GM23338 (cell line): ENCODE measurements around the gene LRIT3. TPM values are rescaled to one million over a fixed set of nuclear protein-coding genes. Genes with fewer than 3 reads are reported as not detected.

ENCODE experiments used
- ATAC-seq: fragments of 200-7000 bp; cut with Tn5 transposase; 3 replicates; pipeline ENCODE4 v1.9.1; 2020
- DNase-seq: peaks from one replicate; pipeline ENCODE4 v3.0.0-alpha.2; 2015; ENCODE audit warnings: low spot score
- H2AFZ ChIP-seq: fragments of 200-600 bp; sonication (generic); 2 replicates; pipeline ENCODE4 v1.8.0; 2016; ENCODE audit warnings: antibody characterized with exemption, mild to moderate bottlenecking, moderate library complexity
- H3F3A ChIP-seq: fragments of 200-600 bp; sonication (generic); replicated peaks from 2 replicates; pipeline ENCODE4 v1.8.0; 2017; ENCODE audit warnings: antibody characterized with exemption, mixed run types, low read depth
- H3K27ac ChIP-seq: fragments of 200-600 bp; sonication (generic); 2 replicates; pipeline ENCODE4 v1.6.1; 2016; ENCODE audit warnings: low read depth
- H3K27me3 ChIP-seq: fragments of 200-600 bp; sonication (generic); 2 replicates; pipeline ENCODE4 v1.8.0; 2016; ENCODE audit warnings: mild to moderate bottlenecking, mixed run types, moderate library complexity; ENCODE audit not compliant: insufficient read depth
- H3K36me3 ChIP-seq: fragments of 200-600 bp; sonication (generic); 2 replicates; pipeline ENCODE4 v1.8.0; 2016; ENCODE audit warnings: mild to moderate bottlenecking; ENCODE audit not compliant: insufficient read depth
- H3K4me1 ChIP-seq: fragments of 200-600 bp; sonication (generic); 2 replicates; pipeline ENCODE4 v1.8.0; 2016; ENCODE audit warnings: mild to moderate bottlenecking, moderate library complexity; ENCODE audit not compliant: insufficient read depth
- H3K4me2 ChIP-seq: fragments of 200-600 bp; sonication (generic); 2 replicates; pipeline ENCODE4 v1.7.1; 2017; ENCODE audit warnings: mixed run types
- H3K4me3 ChIP-seq: fragments of 200-600 bp; sonication (generic); 2 replicates; pipeline ENCODE4 v1.6.1; 2016; ENCODE audit warnings: mixed run types
- H3K79me2 ChIP-seq: fragments of 200-600 bp; sonication (generic); replicated peaks from 2 replicates; pipeline ENCODE4 v1.8.0; 2017; ENCODE audit warnings: mild to moderate bottlenecking; ENCODE audit not compliant: insufficient read depth
- H3K9me2 ChIP-seq: fragments of 200-600 bp; sonication (generic); 2 replicates; pipeline ENCODE4 v1.8.0; 2017; ENCODE audit not compliant: insufficient read depth
- H4K20me1 ChIP-seq: fragments of 200-600 bp; sonication (generic); replicated peaks from 2 replicates; pipeline ENCODE4 v1.8.0; 2017; ENCODE audit warnings: mild to moderate bottlenecking; ENCODE audit not compliant: insufficient read depth
- H3K27ac Mint-ChIP-seq: 2 replicates; pipeline ENCODE4 v1.8.0; 2020; ENCODE audit warnings: inconsistent platforms, mild to moderate bottlenecking, moderate library complexity, mixed read lengths
- H3K27me3 Mint-ChIP-seq: 3 replicates; pipeline ENCODE4 v1.8.0; 2022; ENCODE audit warnings: low read depth, mild to moderate bottlenecking, moderate library complexity, mixed read lengths, inconsistent platforms; ENCODE audit not compliant: insufficient read depth, poor library complexity
- H3K36me3 Mint-ChIP-seq: 3 replicates; pipeline ENCODE4 v1.8.0; 2021; ENCODE audit warnings: low read depth, mild to moderate bottlenecking, inconsistent platforms, moderate library complexity, mixed read lengths
- H3K4me1 Mint-ChIP-seq: 3 replicates; pipeline ENCODE4 v1.8.0; 2020; ENCODE audit warnings: mild to moderate bottlenecking, inconsistent platforms, mixed read lengths
- H3K4me3 Mint-ChIP-seq: 3 replicates; pipeline ENCODE4 v1.8.0; 2021; ENCODE audit warnings: moderate library complexity, mild to moderate bottlenecking, inconsistent platforms, mixed read lengths
- H3K9me3 Mint-ChIP-seq: 3 replicates; pipeline ENCODE4 v1.8.0; 2020; ENCODE audit warnings: moderate library complexity, mild to moderate bottlenecking, inconsistent platforms, mixed read lengths
- CREB1 ChIP-seq: fragments of 250-450 bp; sonication (Bioruptor Pico); IDR thresholded peaks from 2 replicates; pipeline ENCODE4 v1.5.0; 2020; ENCODE audit warnings: low read depth, mild to moderate bottlenecking, moderate library complexity
- EZH2 ChIP-seq: fragments of 200-600 bp; sonication (generic); IDR thresholded peaks from one replicate; pipeline ENCODE4 v1.8.0; 2017; ENCODE audit warnings: antibody characterized with exemption, mild to moderate bottlenecking, low read depth; ENCODE audit not compliant: unreplicated experiment
- EZH2phosphoT487 ChIP-seq: fragments of 200-600 bp; sonication (generic); IDR thresholded peaks from one replicate; pipeline ENCODE4 v1.8.1; 2018; ENCODE audit warnings: antibody characterized with exemption; ENCODE audit not compliant: unreplicated experiment
- JUNB ChIP-seq: IDR thresholded peaks from one replicate; pipeline ENCODE4 v1.6.1; 2016; ENCODE audit warnings: antibody characterized with exemption; ENCODE audit not compliant: unreplicated experiment
- NANOG ChIP-seq: IDR thresholded peaks from 2 replicates; pipeline ENCODE4 v1.6.1; 2016; ENCODE audit warnings: antibody characterized with exemption, borderline replicate concordance
- POLR2AphosphoS5 ChIP-seq: IDR thresholded peaks from 2 replicates; pipeline ENCODE4 v1.6.1; 2016; ENCODE audit warnings: antibody characterized with exemption, low read depth
- STAT1 ChIP-seq: IDR thresholded peaks from one replicate; pipeline ENCODE4 v1.6.1; 2016; ENCODE audit warnings: antibody characterized with exemption; ENCODE audit not compliant: unreplicated experiment
- ZNF331 ChIP-seq: fragments of 250-450 bp; sonication (Bioruptor Pico); IDR thresholded peaks from 2 replicates; pipeline ENCODE4 v1.5.0; 2020; ENCODE audit warnings: low read depth, mild to moderate bottlenecking, moderate library complexity
- polyA plus RNA-seq: library from polyadenylated mRNA; unstranded; fragments of >200 nt; fragmentation: Nextera tagmentation; extraction: Ambion mirVana; gene quantifications from 2 replicates; pipeline ENCODE4 v1.2.1, GENCODE V29; 2016
- total RNA-seq: library from RNA; depleted of rRNA; stranded (reverse); fragments of >200 nt; shearing (Covaris generic); gene quantifications from 2 replicates; pipeline ENCODE4 v1.2.3, GENCODE V29; 2014
- TF ChIP-seq, protein P1 (sequence below): fragments of 250-450 bp; sonication (Bioruptor Pico); IDR thresholded peaks from 2 replicates; pipeline ENCODE4 v1.5.0; 2020; ENCODE audit warnings: mild to moderate bottlenecking, moderate library complexity
- TF ChIP-seq, protein P2 (sequence below): IDR thresholded peaks from 2 replicates; pipeline ENCODE4 v1.6.1; 2016; ENCODE audit warnings: antibody characterized with exemption
- TF ChIP-seq, protein P3 (sequence below): IDR thresholded peaks from one replicate; pipeline ENCODE4 v1.6.1; 2018; ENCODE audit warnings: antibody characterized with exemption; ENCODE audit not compliant: unreplicated experiment

Gene LRIT3
- total and polyA plus RNA-seq, 2 experiments from 2014 or later, result 0.14 TPM; not detected in 1

DNA sequence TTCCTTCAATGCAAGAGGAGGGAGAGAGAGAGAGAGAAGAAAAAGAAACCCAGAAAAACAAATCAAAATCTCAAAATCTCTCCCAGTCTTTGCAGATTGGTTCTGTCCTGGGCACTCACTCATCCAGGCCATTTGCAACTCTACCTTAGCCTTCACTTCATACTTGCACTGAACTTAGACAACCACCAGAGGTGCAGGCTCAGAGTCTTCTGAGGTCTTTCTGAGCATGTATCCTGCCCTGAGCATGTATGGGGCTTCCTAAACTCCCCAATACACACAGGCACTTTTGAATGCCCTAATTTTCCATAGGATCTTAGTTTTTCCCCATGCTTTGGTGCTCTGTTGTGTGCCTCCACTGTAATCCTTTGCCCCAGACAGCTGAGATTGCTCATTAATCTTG, 49.0 kb upstream of the LRIT3 start (continued):
- TF ChIP-seq, protein P1, sequence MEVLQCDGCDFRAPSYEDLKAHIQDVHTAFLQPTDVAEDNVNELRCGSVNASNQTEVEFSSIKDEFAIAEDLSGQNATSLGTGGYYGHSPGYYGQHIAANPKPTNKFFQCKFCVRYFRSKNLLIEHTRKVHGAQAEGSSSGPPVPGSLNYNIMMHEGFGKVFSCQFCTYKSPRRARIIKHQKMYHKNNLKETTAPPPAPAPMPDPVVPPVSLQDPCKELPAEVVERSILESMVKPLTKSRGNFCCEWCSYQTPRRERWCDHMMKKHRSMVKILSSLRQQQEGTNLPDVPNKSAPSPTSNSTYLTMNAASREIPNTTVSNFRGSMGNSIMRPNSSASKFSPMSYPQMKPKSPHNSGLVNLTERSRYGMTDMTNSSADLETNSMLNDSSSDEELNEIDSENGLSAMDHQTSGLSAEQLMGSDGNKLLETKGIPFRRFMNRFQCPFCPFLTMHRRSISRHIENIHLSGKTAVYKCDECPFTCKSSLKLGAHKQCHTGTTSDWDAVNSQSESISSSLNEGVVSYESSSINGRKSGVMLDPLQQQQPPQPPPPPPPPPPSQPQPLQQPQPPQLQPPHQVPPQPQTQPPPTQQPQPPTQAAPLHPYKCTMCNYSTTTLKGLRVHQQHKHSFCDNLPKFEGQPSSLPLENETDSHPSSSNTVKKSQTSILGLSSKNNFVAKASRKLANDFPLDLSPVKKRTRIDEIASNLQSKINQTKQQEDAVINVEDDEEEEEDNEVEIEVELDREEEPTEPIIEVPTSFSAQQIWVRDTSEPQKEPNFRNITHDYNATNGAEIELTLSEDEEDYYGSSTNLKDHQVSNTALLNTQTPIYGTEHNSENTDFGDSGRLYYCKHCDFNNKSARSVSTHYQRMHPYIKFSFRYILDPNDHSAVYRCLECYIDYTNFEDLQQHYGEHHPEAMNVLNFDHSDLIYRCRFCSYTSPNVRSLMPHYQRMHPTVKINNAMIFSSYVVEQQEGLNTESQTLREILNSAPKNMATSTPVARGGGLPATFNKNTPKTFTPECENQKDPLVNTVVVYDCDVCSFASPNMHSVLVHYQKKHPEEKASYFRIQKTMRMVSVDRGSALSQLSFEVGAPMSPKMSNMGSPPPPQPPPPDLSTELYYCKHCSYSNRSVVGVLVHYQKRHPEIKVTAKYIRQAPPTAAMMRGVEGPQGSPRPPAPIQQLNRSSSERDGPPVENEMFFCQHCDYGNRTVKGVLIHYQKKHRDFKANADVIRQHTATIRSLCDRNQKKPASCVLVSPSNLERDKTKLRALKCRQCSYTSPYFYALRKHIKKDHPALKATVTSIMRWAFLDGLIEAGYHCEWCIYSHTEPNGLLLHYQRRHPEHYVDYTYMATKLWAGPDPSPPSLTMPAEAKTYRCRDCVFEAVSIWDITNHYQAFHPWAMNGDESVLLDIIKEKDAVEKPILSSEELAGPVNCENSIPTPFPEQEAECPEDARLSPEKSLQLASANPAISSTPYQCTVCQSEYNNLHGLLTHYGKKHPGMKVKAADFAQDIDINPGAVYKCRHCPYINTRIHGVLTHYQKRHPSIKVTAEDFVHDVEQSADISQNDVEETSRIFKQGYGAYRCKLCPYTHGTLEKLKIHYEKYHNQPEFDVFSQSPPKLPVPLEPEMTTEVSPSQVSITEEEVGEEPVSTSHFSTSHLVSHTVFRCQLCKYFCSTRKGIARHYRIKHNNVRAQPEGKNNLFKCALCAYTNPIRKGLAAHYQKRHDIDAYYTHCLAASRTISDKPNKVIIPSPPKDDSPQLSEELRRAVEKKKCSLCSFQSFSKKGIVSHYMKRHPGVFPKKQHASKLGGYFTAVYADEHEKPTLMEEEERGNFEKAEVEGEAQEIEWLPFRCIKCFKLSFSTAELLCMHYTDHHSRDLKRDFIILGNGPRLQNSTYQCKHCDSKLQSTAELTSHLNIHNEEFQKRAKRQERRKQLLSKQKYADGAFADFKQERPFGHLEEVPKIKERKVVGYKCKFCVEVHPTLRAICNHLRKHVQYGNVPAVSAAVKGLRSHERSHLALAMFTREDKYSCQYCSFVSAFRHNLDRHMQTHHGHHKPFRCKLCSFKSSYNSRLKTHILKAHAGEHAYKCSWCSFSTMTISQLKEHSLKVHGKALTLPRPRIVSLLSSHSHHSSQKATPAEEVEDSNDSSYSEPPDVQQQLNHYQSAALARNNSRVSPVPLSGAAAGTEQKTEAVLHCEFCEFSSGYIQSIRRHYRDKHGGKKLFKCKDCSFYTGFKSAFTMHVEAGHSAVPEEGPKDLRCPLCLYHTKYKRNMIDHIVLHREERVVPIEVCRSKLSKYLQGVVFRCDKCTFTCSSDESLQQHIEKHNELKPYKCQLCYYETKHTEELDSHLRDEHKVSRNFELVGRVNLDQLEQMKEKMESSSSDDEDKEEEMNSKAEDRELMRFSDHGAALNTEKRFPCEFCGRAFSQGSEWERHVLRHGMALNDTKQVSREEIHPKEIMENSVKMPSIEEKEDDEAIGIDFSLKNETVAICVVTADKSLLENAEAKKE (CRISPR knock-in tag), result no peak
- TF ChIP-seq, protein P2, sequence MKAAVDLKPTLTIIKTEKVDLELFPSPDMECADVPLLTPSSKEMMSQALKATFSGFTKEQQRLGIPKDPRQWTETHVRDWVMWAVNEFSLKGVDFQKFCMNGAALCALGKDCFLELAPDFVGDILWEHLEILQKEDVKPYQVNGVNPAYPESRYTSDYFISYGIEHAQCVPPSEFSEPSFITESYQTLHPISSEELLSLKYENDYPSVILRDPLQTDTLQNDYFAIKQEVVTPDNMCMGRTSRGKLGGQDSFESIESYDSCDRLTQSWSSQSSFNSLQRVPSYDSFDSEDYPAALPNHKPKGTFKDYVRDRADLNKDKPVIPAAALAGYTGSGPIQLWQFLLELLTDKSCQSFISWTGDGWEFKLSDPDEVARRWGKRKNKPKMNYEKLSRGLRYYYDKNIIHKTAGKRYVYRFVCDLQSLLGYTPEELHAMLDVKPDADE, result no peak

DNA sequence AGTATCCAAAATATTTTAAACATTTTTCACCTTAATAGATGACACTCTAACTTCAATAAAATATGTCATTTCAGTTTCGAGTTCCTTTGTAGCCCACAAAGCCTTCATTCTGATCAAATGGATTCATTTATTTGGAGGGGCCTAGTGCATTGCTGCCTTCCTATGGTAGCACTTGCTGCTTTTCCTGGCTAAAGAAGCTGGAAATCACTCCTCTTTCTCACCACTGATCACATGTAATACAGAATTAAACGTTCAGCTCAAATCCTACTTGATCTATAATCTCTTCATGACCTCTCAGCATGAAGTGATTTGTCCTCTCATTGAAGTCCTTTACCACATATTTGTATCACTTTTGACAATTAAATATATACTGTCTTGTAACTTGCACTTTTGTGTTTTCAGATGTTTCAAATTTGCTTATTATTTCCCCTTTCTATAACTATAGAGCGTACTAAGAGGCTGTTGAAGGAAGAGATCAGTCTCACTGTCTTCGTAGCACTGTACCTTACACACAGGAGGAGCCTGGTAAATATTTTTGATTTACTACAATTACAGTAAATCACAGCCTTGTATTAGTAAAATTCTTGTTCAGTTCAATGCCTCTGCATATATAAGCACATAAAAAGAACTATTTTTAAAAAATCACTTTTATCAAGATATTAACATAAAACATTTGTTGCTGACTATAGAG, 46.7 kb upstream of the LRIT3 start:
- peaks cover 5% of the 10 kb centered on the region for H3K27me3 Mint-ChIP-seq
- no peaks in the 10 kb centered on the region for H3K4me1 Mint-ChIP-seq
- Histone ChIP-seq H3K4me1 (no peaks in the 10 kb centered on the region), H3K79me2 (no peaks in the 10 kb centered on the region), H3K36me3 (no peaks in the 10 kb centered on the region), H4K20me1 (no peaks in the 10 kb centered on the region), H3K9me2 (no peaks in the 10 kb centered on the region), H3K4me3 (no peak overlapping the region), H3K27me3 (no peaks in the 10 kb centered on the region), H3K27ac (no peak overlapping the region), H2AFZ (no peak overlapping the region), H3F3A (no peaks in the 10 kb centered on the region), H3K4me2 (no peak overlapping the region)
- DNase-seq (no peak), ATAC-seq (no peak)
- H3K27ac Mint-ChIP-seq, result no peak overlapping the region
- H3K36me3 Mint-ChIP-seq, result no peaks in the 10 kb centered on the region
- peaks cover 5% of the 10 kb centered on the region; the same call in 2 of the 3 replicates for H3K9me3 Mint-ChIP-seq
- no peak overlapping the region for H3K4me3 Mint-ChIP-seq
- TF ChIP-seq EZH2phosphoT487 (no peak), NANOG (no peak), STAT1 (no peak), ZNF331 (CRISPR knock-in tag) (no peak), POLR2AphosphoS5 (no peak), EZH2 (no peak), JUNB (no peak), CREB1 (no peak)
- TF ChIP-seq, protein P3, sequence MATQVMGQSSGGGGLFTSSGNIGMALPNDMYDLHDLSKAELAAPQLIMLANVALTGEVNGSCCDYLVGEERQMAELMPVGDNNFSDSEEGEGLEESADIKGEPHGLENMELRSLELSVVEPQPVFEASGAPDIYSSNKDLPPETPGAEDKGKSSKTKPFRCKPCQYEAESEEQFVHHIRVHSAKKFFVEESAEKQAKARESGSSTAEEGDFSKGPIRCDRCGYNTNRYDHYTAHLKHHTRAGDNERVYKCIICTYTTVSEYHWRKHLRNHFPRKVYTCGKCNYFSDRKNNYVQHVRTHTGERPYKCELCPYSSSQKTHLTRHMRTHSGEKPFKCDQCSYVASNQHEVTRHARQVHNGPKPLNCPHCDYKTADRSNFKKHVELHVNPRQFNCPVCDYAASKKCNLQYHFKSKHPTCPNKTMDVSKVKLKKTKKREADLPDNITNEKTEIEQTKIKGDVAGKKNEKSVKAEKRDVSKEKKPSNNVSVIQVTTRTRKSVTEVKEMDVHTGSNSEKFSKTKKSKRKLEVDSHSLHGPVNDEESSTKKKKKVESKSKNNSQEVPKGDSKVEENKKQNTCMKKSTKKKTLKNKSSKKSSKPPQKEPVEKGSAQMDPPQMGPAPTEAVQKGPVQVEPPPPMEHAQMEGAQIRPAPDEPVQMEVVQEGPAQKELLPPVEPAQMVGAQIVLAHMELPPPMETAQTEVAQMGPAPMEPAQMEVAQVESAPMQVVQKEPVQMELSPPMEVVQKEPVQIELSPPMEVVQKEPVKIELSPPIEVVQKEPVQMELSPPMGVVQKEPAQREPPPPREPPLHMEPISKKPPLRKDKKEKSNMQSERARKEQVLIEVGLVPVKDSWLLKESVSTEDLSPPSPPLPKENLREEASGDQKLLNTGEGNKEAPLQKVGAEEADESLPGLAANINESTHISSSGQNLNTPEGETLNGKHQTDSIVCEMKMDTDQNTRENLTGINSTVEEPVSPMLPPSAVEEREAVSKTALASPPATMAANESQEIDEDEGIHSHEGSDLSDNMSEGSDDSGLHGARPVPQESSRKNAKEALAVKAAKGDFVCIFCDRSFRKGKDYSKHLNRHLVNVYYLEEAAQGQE, result no peak
